ENCODE measurements around the gene GSC2. TPM values are rescaled to one million over a fixed set of nuclear protein-coding genes. Genes with fewer than 3 reads are reported as not detected.
"Not testable (repeated sequence)": the region's sequence is repeated elsewhere in the genome, so short reads cannot be mapped to it uniquely, and the experiment has no call there.

GSC2 gene
- total RNA-seq, 1 donor from 2014 or later: not detected

DNA sequence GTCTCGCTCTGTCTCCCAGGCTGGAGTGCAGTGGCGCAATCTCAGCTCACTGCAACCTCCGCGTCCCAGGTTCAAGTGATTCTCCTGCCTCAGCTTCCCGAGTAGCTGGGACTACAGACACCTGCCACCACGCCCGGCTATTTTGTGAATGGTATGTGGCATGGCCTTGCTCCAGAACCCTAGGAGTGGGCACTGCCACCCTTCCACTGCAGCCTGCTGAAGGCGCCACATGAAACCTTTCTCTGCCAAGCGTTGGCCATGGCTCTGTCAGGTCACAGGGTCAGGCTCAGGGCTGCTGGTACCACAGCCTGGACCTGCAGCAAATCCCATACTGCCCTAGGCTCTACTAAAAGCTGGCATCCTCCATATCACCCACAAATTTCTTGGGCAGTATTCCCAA is 6.0 kb upstream of the GSC2 start:
- H3K4me3 ChIP-seq (ENCODE audit: insufficient read depth, low read depth, low read length); H3K27ac Mint-ChIP-seq (ENCODE audit: unreplicated experiment); H3K9ac ChIP-seq (ENCODE audit: low read length); H3K79me2 ChIP-seq (ENCODE audit: insufficient read depth, low read length); H3K4me3 Mint-ChIP-seq (ENCODE audit: unreplicated experiment); H3K4me1 Mint-ChIP-seq (ENCODE audit: low read depth, unreplicated experiment); H3K9me3 ChIP-seq (ENCODE audit: insufficient read depth, low read depth, low read length); FAIRE-seq; H3K36me3 Mint-ChIP-seq (ENCODE audit: low read depth, unreplicated experiment); H3K4me2 ChIP-seq (ENCODE audit: low read length); H3K27ac ChIP-seq (ENCODE audit: low read depth, low read length); H2AFZ ChIP-seq (ENCODE audit: low read depth, low read length); DNase-seq (ENCODE audit: low read depth); H3K36me3 ChIP-seq (ENCODE audit: insufficient read depth, low read length); H3K4me1 ChIP-seq (ENCODE audit: insufficient read depth, low read length); H4K20me1 ChIP-seq (ENCODE audit: insufficient read depth, low read length): not testable (repeated sequence)
- Mint-ChIP-seq H3K9me3 (ENCODE audit: unreplicated experiment) (peaks cover 17% of the 10 kb centered on the region), H3K27me3 (ENCODE audit: low read depth, unreplicated experiment) (peaks cover 58% of the 10 kb centered on the region)
- H3K27me3 ChIP-seq (ENCODE audit: insufficient read depth, low read length): peaks cover 20% of the 10 kb centered on the region

DNA sequence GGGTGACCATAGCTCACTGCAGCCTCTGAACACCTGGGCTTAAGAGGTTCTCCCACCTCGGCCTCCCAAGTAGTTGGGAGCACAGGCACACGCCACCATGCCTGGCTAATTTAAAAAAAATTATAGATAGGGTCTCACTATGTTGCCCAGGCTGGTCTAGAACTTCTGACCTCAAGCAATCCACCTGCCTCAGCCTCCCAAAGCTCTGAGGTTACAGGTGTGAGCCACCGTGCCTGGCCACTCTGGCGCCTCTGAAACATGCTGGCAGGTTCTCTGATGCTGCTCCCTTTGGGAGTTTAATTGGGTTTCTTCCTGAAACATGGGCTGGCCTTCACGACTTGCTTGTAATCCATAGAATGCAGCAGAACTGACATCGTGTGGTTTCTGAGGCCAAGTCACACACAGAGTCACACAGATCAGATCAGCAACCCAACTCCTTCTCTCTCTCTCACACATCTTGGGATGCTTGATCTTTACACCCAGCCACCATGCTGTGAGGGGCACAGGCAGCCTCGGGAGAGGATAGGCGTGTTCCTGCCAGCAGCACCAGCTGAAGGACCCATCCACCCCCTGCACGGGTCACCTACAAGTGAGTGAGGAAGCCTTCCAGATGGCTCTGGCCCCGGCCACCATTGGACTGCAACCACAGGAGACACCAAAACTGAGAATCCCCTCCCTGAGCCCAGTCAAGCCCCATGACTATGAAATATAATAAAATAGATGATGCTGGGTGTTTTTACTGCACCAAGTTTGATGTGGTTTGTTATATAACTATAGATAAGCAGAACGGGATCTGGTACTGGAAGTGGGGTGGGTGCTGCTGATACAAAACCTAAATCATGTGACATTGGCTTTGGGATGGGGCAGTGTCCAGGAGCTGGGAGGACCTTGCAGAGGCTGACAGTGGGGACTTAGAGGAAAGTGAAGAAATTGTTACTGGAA is 3.1 kb upstream of the GSC2 start:
- no peak for FAIRE-seq
- peaks cover 52% of the 10 kb centered on the region for H3K27me3 Mint-ChIP-seq (ENCODE audit: low read depth, unreplicated experiment)
- peak overlapping the region; percentile 64 for H3K27ac Mint-ChIP-seq (ENCODE audit: unreplicated experiment)
- no peak for DNase-seq (ENCODE audit: low read depth)
- H3K4me2 ChIP-seq (ENCODE audit: low read length): no peak overlapping the region
- H2AFZ ChIP-seq (ENCODE audit: low read depth, low read length): no peak overlapping the region
- no peak overlapping the region for H3K4me3 Mint-ChIP-seq (ENCODE audit: unreplicated experiment)
- no peak overlapping the region for H3K4me3 ChIP-seq (ENCODE audit: insufficient read depth, low read depth, low read length)
- peaks cover 19% of the 10 kb centered on the region for H3K9me3 Mint-ChIP-seq (ENCODE audit: unreplicated experiment)
- no peak overlapping the region for H3K9ac ChIP-seq (ENCODE audit: low read length)
- H4K20me1 ChIP-seq (ENCODE audit: insufficient read depth, low read length): no peaks in the 10 kb centered on the region
- H3K4me1 Mint-ChIP-seq (ENCODE audit: low read depth, unreplicated experiment): no peaks in the 10 kb centered on the region
- H3K4me1 ChIP-seq (ENCODE audit: insufficient read depth, low read length): no peaks in the 10 kb centered on the region
- no peak for TF ChIP-seq EZH2 (IDR thresholded peaks at IDR 0.05; ENCODE audit: insufficient read depth, low read length)
- TF ChIP-seq, protein P1, sequence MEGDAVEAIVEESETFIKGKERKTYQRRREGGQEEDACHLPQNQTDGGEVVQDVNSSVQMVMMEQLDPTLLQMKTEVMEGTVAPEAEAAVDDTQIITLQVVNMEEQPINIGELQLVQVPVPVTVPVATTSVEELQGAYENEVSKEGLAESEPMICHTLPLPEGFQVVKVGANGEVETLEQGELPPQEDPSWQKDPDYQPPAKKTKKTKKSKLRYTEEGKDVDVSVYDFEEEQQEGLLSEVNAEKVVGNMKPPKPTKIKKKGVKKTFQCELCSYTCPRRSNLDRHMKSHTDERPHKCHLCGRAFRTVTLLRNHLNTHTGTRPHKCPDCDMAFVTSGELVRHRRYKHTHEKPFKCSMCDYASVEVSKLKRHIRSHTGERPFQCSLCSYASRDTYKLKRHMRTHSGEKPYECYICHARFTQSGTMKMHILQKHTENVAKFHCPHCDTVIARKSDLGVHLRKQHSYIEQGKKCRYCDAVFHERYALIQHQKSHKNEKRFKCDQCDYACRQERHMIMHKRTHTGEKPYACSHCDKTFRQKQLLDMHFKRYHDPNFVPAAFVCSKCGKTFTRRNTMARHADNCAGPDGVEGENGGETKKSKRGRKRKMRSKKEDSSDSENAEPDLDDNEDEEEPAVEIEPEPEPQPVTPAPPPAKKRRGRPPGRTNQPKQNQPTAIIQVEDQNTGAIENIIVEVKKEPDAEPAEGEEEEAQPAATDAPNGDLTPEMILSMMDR (IDR thresholded peaks at IDR 0.05; ENCODE audit: insufficient read depth, low read depth, low read length): no peak
- no peaks in the 10 kb centered on the region for H3K79me2 ChIP-seq (ENCODE audit: insufficient read depth, low read length)
- H3K27me3 ChIP-seq (ENCODE audit: insufficient read depth, low read length): peaks cover 35% of the 10 kb centered on the region
- no peaks in the 10 kb centered on the region for H3K36me3 ChIP-seq (ENCODE audit: insufficient read depth, low read length)
- no peak overlapping the region for H3K27ac ChIP-seq (ENCODE audit: low read depth, low read length)
- H3K36me3 Mint-ChIP-seq (ENCODE audit: low read depth, unreplicated experiment): peaks cover 9% of the 10 kb centered on the region
- H3K9me3 ChIP-seq (ENCODE audit: insufficient read depth, low read depth, low read length): no peaks in the 10 kb centered on the region

DNA sequence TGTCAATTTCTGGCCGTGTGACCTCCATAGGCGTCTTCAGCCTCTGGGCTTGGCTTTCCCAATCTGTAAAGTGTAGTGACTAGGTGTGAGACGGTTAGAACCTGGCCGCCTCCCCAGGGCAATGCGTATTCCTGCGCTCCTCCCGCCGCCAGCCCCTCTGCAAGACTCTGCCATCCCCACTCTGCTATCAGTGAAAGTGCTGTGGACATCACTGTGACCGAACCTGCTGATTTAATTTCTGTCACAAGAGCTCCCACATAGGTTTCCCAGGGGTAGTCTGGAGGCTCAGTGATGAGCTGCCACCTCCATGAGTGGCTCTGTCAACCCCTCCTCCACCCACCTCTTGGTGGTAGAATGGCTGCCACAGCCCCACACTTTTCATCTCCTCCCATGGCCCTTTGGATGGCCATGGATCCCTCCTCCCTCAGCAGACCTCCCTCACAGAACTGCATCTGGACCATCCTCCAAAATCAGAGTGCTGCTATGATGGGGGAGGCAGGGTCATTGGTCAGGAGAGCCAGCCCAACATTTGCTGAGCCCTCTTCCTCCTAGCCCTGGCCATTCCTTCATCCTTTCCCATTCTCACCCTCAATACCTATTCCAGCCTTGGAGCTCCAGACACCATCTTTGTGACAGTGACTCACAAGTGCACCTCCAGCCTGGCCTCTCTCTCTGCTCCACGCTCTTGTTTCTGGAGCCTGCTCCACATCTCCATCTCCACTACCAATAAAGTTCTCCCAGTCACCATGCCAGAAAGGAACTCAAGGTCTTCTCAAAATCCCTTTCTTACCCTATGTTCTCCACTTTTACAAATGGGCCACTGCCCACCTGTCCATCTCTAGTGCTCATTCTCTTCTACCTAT is 1.5 kb upstream of the GSC2 start:
- Mint-ChIP-seq H3K9me3 (ENCODE audit: unreplicated experiment) (peaks cover 21% of the 10 kb centered on the region), H3K36me3 (ENCODE audit: low read depth, unreplicated experiment) (peaks cover 9% of the 10 kb centered on the region), H3K27ac (ENCODE audit: unreplicated experiment) (no peak overlapping the region), H3K27me3 (ENCODE audit: low read depth, unreplicated experiment) (peaks cover 65% of the 10 kb centered on the region), H3K4me1 (ENCODE audit: low read depth, unreplicated experiment) (no peaks in the 10 kb centered on the region), H3K4me3 (ENCODE audit: unreplicated experiment) (peak overlapping the region; percentile 67)
- no peak overlapping the region for H3K4me3 ChIP-seq (ENCODE audit: insufficient read depth, low read depth, low read length)
- DNase-seq (ENCODE audit: low read depth) (no peak), FAIRE-seq (no peak)
- no peak overlapping the region for H2AFZ ChIP-seq (ENCODE audit: low read depth, low read length)
- peak; percentile 2 for TF ChIP-seq EZH2 (IDR thresholded peaks at IDR 0.05; ENCODE audit: insufficient read depth, low read length)
- TF ChIP-seq, protein P1 (IDR thresholded peaks at IDR 0.05; ENCODE audit: insufficient read depth, low read depth, low read length): no peak
- H3K9me3 ChIP-seq (ENCODE audit: insufficient read depth, low read depth, low read length): no peaks in the 10 kb centered on the region
- H3K36me3 ChIP-seq (ENCODE audit: insufficient read depth, low read length): no peaks in the 10 kb centered on the region
- H3K27ac ChIP-seq (ENCODE audit: low read depth, low read length): no peak overlapping the region
- H3K79me2 ChIP-seq (ENCODE audit: insufficient read depth, low read length): no peaks in the 10 kb centered on the region
- H3K9ac ChIP-seq (ENCODE audit: low read length): no peak overlapping the region
- H3K27me3 ChIP-seq (ENCODE audit: insufficient read depth, low read length): peaks cover 45% of the 10 kb centered on the region
- H3K4me2 ChIP-seq (ENCODE audit: low read length): no peak overlapping the region
- H4K20me1 ChIP-seq (ENCODE audit: insufficient read depth, low read length): no peaks in the 10 kb centered on the region
- no peaks in the 10 kb centered on the region for H3K4me1 ChIP-seq (ENCODE audit: insufficient read depth, low read length)
